Islet precursor cell (in vitro differentiated cells): ENCODE results near the gene S100A12.
"Not testable (repeated sequence)": the region's sequence is repeated elsewhere in the genome, so short reads cannot be mapped to it uniquely, and the experiment has no call there.

Experiments
- DNase-seq: peaks from one replicate; pipeline ENCODE4 v3.0.0-alpha.2; 2018

The S100A12 gene

GRCh38 chr1:153375511-153375910, at the start of gene S100A12:
S100A12 (minus strand) TSS chr1:153375621; CDS start chr1:153374592, 1,029 bp downstream.
- DNase-seq = peak; percentile 25

GRCh38 chr1:153422450-153423068, 47.1 kb upstream of the S100A12 start:
- peak; percentile 74 for DNase-seq

GRCh38 chr1:153420306-153420705, 44.9 kb upstream of the S100A12 start:
- peak; percentile 10 for DNase-seq

- peak; percentile 32 for DNase-seq
Measured at GRCh38 chr1:153419436-153419793, 44.0 kb upstream of the S100A12 start.

- DNase-seq = peak; percentile 28
Measured at GRCh38 chr1:153418758-153419435, 43.5 kb upstream of the S100A12 start.

GRCh38 chr1:153417136-153417888, 41.9 kb upstream of the S100A12 start:
- peak; percentile 32 for DNase-seq

GRCh38 chr1:153415850-153416570, 40.6 kb upstream of the S100A12 start, which contains the start of gene S100A7A:
S100A7A (plus strand) TSS chr1:153416520; CDS start chr1:153418083, 1,563 bp downstream.
- peak; percentile 40 for DNase-seq

GRCh38 chr1:153413961-153414360, 38.5 kb upstream of the S100A12 start:
- not testable (repeated sequence) for DNase-seq

- not testable (repeated sequence) for DNase-seq
Measured at GRCh38 chr1:153407274-153407673, 31.9 kb upstream of the S100A12 start.

GRCh38 chr1:153405825-153406599, 30.6 kb upstream of the S100A12 start:
- not testable (repeated sequence) for DNase-seq

- peak; percentile 53 for DNase-seq
Measured at GRCh38 chr1:153404768-153405167, 29.3 kb upstream of the S100A12 start.

- DNase-seq = no peak
Measured at GRCh38 chr1:153404086-153404635, 28.7 kb upstream of the S100A12 start.

- no peak for DNase-seq
Measured at GRCh38 chr1:153403421-153404085, 28.1 kb upstream of the S100A12 start.

- no peak for DNase-seq
Measured at GRCh38 chr1:153402226-153402625, 26.8 kb upstream of the S100A12 start.

- DNase-seq = no peak
Measured at GRCh38 chr1:153401461-153401860, 26.0 kb upstream of the S100A12 start.

GRCh38 chr1:153400244-153400643, 24.8 kb upstream of the S100A12 start:
- DNase-seq = peak; percentile 50

- peak; percentile 35 for DNase-seq
Measured at GRCh38 chr1:153399401-153400055, 24.1 kb upstream of the S100A12 start.

GRCh38 chr1:153397924-153398651, 22.7 kb upstream of the S100A12 start:
- peak; percentile 35 for DNase-seq

GRCh38 chr1:153397051-153397923, 21.9 kb upstream of the S100A12 start:
- peak; percentile 50 for DNase-seq
